Stomach (tissue), 9 donors: Measurements from ENCODE around the gene IPO11. TPM values are rescaled to one million over a fixed set of nuclear protein-coding genes. Genes with fewer than 3 reads are reported as not detected.

ENCODE experiments used
- DNase-seq, 2 donors: peaks; one replicate each; pipeline versions ENCODE4 v3.0.0 to v3.0.0-alpha.2; 2013 to 2019
- H3K27ac ChIP-seq, 5 donors: fragments of 200-600 bp in 4 of 5; sonication (generic) in 4 of 5; one replicate each; pipeline ENCODE4 v1.5.1; 2013 to 2019; ENCODE audit warnings: mild to moderate bottlenecking in 1 of 5, moderate library complexity in 1 of 5
- H3K27me3 ChIP-seq, 3 donors: fragments of 200-600 bp; sonication (generic); one replicate each; pipeline ENCODE4 v1.5.1; 2017 to 2019; ENCODE audit warnings: mixed run types in 1 of 3
- H3K36me3 ChIP-seq, 4 donors: fragments of 200-600 bp; sonication (generic); 1 replicate in 3 of 4; 2 replicates in 1 of 4; pipeline ENCODE4 v1.5.1; 2016 to 2019
- H3K4me1 ChIP-seq, 4 donors: fragments of 200-600 bp; sonication (generic); one replicate each; pipeline ENCODE4 v1.5.1; 2016 to 2019
- H3K4me3 ChIP-seq, 4 donors: fragments of 200-600 bp; sonication (generic) in 3 of 4; one replicate each; pipeline ENCODE4 v1.5.1; 2016 to 2019; ENCODE audit warnings: mild to moderate bottlenecking in 1 of 4
- H3K9me3 ChIP-seq, 4 donors: fragments of 200-600 bp; sonication (generic); one replicate each; pipeline ENCODE4 v1.5.1; 2016 to 2019
- EP300 ChIP-seq: sonication (generic); formaldehyde crosslinking; IDR thresholded peaks from one replicate; pipeline ENCODE4 v1.6.1; 2017; ENCODE audit warnings: antibody characterized with exemption
- POLR2A ChIP-seq, 4 donors: fragments of 450-650 bp; IDR thresholded peaks; one replicate each; pipeline ENCODE4 v1.6.1; 2016; ENCODE audit warnings: antibody characterized with exemption in 4 of 4, control low read depth in 2 of 4, mild to moderate bottlenecking in 1 of 4, moderate library complexity in 1 of 4
- POLR2AphosphoS5 ChIP-seq, 3 donors: sonication (generic); formaldehyde crosslinking; IDR thresholded peaks; one replicate each; pipeline ENCODE4 v1.6.1; 2016; ENCODE audit warnings: antibody characterized with exemption in 3 of 3
- WGBS, 5 donors: extraction: QIAGEN DNeasy Blood & Tissue Kit in 3 of 5; methylation state at CpG; one replicate each; pipeline versions ENCODE4 v1.1.5 to v1.1.7; 2013 to 2018; 5-methylcytosine and 5-hydroxymethylcytosine counted together
- intact Hi-C: fragments of 100-400 bp; cut with DNase I; formaldehyde crosslinking; loops from one replicate; pipeline ENCODE4 v1.15.1; 2023; ENCODE audit warnings: low total_unique reads
- polyA plus RNA-seq, 3 donors: library from polyadenylated mRNA; stranded (reverse); fragments of 200-250 nt; gene quantifications; one replicate each; pipeline ENCODE4 v1.2.3, GENCODE V29; 2013
- total RNA-seq, 5 donors: library from RNA; depleted of rRNA; stranded (reverse); fragments of >200 nt; gene quantifications; one replicate each; pipeline versions ENCODE4 v1.1.0 to v1.2.3, GENCODE V29; 2014 to 2016
- TF ChIP-seq, protein P1 (sequence below), 7 experiments: fragments of 450-650 bp in 4 of 7; fragments of 200-600 bp in 3 of 7; sonication (generic) in 3 of 7; IDR thresholded peaks; one replicate each; pipeline ENCODE4 v1.5.1; 2016 to 2019; ENCODE audit warnings: antibody characterized with exemption in 7 of 7, control low read depth in 2 of 7, mild to moderate bottlenecking in 1 of 7
- donor health status: healthy with polysubstance abuse.
- donor health status: Bipolar disorder and iron deficiency.
- donor health status: healthy.

The IPO11 gene
- total and polyA plus RNA-seq, 8 donors: 8.0 to 37.5 (median 9.8) TPM

DNA sequence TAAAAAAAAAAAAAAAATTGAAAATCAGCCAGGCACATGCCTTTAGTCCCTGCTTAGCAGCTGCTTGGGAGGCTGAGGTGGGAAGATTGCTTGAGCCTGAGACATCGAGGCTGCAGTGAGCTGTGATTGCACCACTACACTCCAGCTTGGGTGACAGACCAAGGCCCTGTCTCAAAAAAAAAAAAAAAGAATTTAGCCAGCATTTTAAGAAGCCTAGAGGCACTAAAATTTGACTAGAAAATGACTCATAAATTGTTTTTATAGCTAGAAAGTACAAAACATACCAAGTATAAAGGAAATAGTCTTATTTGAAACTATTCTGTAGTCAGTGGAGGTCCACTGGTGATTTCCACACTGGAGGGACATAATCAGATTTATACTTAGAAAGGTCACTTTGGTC is 183.5 kb downstream of the IPO11 start:
- DNase-seq: no peak
- H3K36me3 ChIP-seq: peaks cover 7 to 30% (median 25%) of the 10 kb centered on the region in 4 donors
- H3K27me3 ChIP-seq: no peaks in the 10 kb centered on the region
- 68 to 94% (median 86%) methylated on average over 1 of the region's 1 CpG for WGBS, 5 donors
- intact Hi-C loops: no loop called here
- no peak for TF ChIP-seq POLR2AphosphoS5 (IDR thresholded peaks at IDR 0.05)
- TF ChIP-seq, protein P1, sequence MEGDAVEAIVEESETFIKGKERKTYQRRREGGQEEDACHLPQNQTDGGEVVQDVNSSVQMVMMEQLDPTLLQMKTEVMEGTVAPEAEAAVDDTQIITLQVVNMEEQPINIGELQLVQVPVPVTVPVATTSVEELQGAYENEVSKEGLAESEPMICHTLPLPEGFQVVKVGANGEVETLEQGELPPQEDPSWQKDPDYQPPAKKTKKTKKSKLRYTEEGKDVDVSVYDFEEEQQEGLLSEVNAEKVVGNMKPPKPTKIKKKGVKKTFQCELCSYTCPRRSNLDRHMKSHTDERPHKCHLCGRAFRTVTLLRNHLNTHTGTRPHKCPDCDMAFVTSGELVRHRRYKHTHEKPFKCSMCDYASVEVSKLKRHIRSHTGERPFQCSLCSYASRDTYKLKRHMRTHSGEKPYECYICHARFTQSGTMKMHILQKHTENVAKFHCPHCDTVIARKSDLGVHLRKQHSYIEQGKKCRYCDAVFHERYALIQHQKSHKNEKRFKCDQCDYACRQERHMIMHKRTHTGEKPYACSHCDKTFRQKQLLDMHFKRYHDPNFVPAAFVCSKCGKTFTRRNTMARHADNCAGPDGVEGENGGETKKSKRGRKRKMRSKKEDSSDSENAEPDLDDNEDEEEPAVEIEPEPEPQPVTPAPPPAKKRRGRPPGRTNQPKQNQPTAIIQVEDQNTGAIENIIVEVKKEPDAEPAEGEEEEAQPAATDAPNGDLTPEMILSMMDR (IDR thresholded peaks at IDR 0.05): no peak
- no peak for TF ChIP-seq EP300
- no peaks in the 10 kb centered on the region for H3K9me3 ChIP-seq
- no peaks in the 10 kb centered on the region for H3K4me1 ChIP-seq
- H3K27ac ChIP-seq: no peak overlapping the region
- no peak overlapping the region for H3K4me3 ChIP-seq

DNA sequence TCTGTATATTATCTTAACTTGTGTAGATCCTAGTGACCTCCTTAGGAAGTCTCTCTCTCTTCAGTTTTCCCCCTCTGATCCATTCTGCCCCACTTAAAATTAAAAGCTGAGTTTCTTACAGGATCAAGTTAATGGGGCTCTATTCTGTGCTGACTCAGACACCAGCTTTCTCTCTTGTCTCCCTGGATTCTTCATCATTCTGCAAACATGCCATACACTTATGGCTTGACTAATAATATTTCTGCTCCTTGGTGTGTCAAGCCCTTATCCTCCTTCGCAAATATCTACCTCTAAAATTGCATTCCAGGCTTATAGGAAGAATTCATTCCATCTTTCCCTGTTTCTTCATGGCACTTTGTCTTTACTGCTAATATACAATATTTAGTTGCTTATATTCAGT is 184.1 kb downstream of the IPO11 start:
- 87 to 100% (median 100%) methylated on average over 1 of the region's 1 CpG for WGBS, 5 donors

DNA sequence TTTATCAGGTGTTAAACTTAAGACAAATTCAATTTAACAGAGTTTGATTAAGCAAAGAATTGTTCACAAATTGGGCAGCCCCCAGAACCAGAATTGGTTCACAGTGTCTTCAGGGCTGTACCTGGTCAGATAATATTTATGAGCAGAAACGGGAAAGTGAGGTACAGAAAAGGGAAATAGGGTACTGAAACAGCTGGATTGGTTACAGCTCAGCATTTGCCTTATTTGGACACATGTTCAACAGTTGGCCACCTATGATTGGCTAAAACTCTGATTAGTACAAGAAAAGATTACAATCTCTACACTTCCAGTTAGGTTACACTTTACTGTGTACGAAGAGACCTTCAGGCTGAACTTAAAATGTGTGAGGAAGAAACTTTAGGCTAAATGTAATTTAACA is 184.8 kb downstream of the IPO11 start:
- peaks cover under 1 to 19% (median 16%) of the 10 kb centered on the region in 4 donors for H3K36me3 ChIP-seq
- WGBS, 5 donors: 83 to 87% (median 85%) methylated on average over 2 of the region's 2 CpGs
- intact Hi-C loops: no loop called here
- H3K27me3 ChIP-seq: no peaks in the 10 kb centered on the region
- no peak overlapping the region for H3K4me3 ChIP-seq
- H3K9me3 ChIP-seq: no peaks in the 10 kb centered on the region
- DNase-seq: no peak
- H3K27ac ChIP-seq: no peak overlapping the region
- no peaks in the 10 kb centered on the region for H3K4me1 ChIP-seq
- TF ChIP-seq POLR2AphosphoS5 (IDR thresholded peaks at IDR 0.05) (no peak), EP300 (no peak), POLR2A (IDR thresholded peaks at IDR 0.05) (no peak)
- TF ChIP-seq, protein P1 (IDR thresholded peaks at IDR 0.05): no peak

More for the DNA sequence above, 184.1 kb downstream of the IPO11 start:
- Histone ChIP-seq H3K27me3 (no peaks in the 10 kb centered on the region), H3K36me3 (peaks cover 7 to 24% (median 22%) of the 10 kb centered on the region in 4 donors), H3K4me3 (no peak overlapping the region), H3K4me1 (no peaks in the 10 kb centered on the region), H3K27ac (no peak overlapping the region), H3K9me3 (no peaks in the 10 kb centered on the region)
- no peak for TF ChIP-seq EP300
- TF ChIP-seq POLR2AphosphoS5 (IDR thresholded peaks at IDR 0.05): no peak
- TF ChIP-seq, protein P1 (IDR thresholded peaks at IDR 0.05): no peak
- no peak for TF ChIP-seq POLR2A (IDR thresholded peaks at IDR 0.05)
- DNase-seq: no peak
- intact Hi-C loops: no loop called here

GRCh38 chr5:62600560-62601252 is 188.1 kb downstream of the IPO11 start:
- Histone ChIP-seq H3K36me3 (peaks cover 0 to 19% (median 11%) of the 10 kb centered on the region in 4 donors), H3K9me3 (no peaks in the 10 kb centered on the region), H3K4me1 (no peaks in the 10 kb centered on the region), H3K27me3 (no peaks in the 10 kb centered on the region), H3K4me3 (no peak overlapping the region), H3K27ac (no peak overlapping the region)
- intact Hi-C loops: no loop called here
- DNase-seq: peak in 1 of 2 donors; percentile 14
- WGBS, 5 donors: 41 to 68% (median 49%) methylated on average over 3 of the region's 3 CpGs
- TF ChIP-seq POLR2AphosphoS5 (IDR thresholded peaks at IDR 0.05) (no peak), EP300 (no peak), POLR2A (IDR thresholded peaks at IDR 0.05) (no peak)
- TF ChIP-seq, protein P1 (IDR thresholded peaks at IDR 0.05): no peak
